NT2/D1 (cell line): Measurements from ENCODE around the gene KLHL40.

Experiments used
- YY1 ChIP-seq: IDR thresholded peaks from 2 replicates; pipeline ENCODE4 v1.6.1; 2011; ENCODE audit not compliant: insufficient read length, insufficient read depth
- ZNF274 ChIP-seq: IDR thresholded peaks from 2 replicates; pipeline ENCODE4 v1.6.1; 2011; ENCODE audit warnings: mild to moderate bottlenecking, low read depth, low read length

- TF ChIP-seq ZNF274 = no peak
- no peak for TF ChIP-seq YY1
Measured at GRCh38 chr3:42667096-42667522, 18.2 kb upstream of the KLHL40 start.
